ENCODE results near the gene ARNT2.

Gene ARNT2

DNA sequence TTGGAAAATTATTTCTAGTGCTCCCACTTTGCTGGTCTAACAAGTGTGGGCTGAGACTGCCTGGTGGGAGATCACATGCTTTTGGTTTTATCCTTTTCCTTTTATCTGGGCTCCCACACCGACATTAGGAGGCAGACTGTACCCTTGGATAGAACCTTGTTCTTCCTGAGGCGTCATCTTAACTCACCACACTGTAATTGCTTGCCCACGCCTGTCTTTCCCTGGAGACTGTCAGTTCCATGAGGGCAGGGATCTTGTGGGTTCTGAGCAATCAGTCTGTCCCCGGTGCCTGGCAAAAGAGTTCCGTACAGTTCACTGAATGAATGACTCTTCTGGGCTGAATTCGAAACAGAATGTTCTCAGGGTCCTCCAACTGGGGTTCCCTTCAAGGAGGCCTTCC is 166.4 kb downstream of the ARNT2 start:
- TF ChIP-seq ZC3H10 (CRISPR knock-in tag; IDR thresholded peaks at IDR 0.05), result no peak
- TF ChIP-seq ZFP30 (CRISPR knock-in tag; IDR thresholded peaks at IDR 0.05), result no peak
- TF ChIP-seq, protein P1, sequence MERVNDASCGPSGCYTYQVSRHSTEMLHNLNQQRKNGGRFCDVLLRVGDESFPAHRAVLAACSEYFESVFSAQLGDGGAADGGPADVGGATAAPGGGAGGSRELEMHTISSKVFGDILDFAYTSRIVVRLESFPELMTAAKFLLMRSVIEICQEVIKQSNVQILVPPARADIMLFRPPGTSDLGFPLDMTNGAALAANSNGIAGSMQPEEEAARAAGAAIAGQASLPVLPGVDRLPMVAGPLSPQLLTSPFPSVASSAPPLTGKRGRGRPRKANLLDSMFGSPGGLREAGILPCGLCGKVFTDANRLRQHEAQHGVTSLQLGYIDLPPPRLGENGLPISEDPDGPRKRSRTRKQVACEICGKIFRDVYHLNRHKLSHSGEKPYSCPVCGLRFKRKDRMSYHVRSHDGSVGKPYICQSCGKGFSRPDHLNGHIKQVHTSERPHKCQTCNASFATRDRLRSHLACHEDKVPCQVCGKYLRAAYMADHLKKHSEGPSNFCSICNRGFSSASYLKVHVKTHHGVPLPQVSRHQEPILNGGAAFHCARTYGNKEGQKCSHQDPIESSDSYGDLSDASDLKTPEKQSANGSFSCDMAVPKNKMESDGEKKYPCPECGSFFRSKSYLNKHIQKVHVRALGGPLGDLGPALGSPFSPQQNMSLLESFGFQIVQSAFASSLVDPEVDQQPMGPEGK (CRISPR knock-in tag; IDR thresholded peaks at IDR 0.05; ENCODE audit: borderline replicate concordance), result no peak
- no peak for TF ChIP-seq GLIS3 (CRISPR knock-in tag; IDR thresholded peaks at IDR 0.05)
- TF ChIP-seq ARNTL (CRISPR knock-in tag; IDR thresholded peaks at IDR 0.05; ENCODE audit: borderline replicate concordance, low read depth), result no peak
- no peak for ATAC-seq

DNA sequence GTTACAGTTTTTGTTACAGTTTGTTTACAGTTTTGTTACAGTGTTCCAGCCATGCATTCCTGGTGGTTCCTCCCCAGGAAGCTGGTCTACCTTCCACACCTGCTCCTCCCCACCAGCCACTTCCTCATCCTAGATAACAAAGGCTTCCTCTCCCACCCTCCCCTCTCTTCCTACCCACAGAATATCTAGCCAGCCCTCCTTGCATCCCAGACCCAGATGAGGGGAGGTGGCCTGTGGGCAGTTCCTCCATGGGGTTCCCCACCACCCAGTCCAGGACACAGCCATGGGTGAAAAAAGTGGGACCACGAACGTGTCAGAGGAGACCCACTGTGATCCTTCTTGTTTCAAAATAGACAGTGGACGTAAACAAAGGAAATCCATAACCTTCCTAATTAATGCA is 168.2 kb downstream of the ARNT2 start:
- TF ChIP-seq PPARA (CRISPR knock-in tag; IDR thresholded peaks at IDR 0.05; ENCODE audit: borderline replicate concordance) (no peak), TOX (CRISPR knock-in tag; IDR thresholded peaks at IDR 0.05; ENCODE audit: borderline replicate concordance) (no peak), OSR1 (CRISPR knock-in tag; IDR thresholded peaks at IDR 0.05) (no peak), RARB (CRISPR knock-in tag; IDR thresholded peaks at IDR 0.05) (no peak), ESRRG (CRISPR knock-in tag; IDR thresholded peaks at IDR 0.05) (no peak), BACH2 (CRISPR knock-in tag; IDR thresholded peaks at IDR 0.05; ENCODE audit: borderline replicate concordance) (no peak), ZFP3 (CRISPR knock-in tag; IDR thresholded peaks at IDR 0.05) (no peak), ZNF70 (CRISPR knock-in tag; IDR thresholded peaks at IDR 0.05) (no peak), ISL1 (CRISPR knock-in tag; IDR thresholded peaks at IDR 0.05) (no peak), CSDC2 (CRISPR knock-in tag; IDR thresholded peaks at IDR 0.05) (no peak), ZNF8 (CRISPR knock-in tag; IDR thresholded peaks at IDR 0.05) (no peak), GLIS3 (CRISPR knock-in tag; IDR thresholded peaks at IDR 0.05) (no peak), ARNTL (CRISPR knock-in tag; IDR thresholded peaks at IDR 0.05; ENCODE audit: borderline replicate concordance, low read depth) (no peak)
- TF ChIP-seq, protein P1 (CRISPR knock-in tag; IDR thresholded peaks at IDR 0.05; ENCODE audit: borderline replicate concordance), result no peak
- TF ChIP-seq, protein P2, sequence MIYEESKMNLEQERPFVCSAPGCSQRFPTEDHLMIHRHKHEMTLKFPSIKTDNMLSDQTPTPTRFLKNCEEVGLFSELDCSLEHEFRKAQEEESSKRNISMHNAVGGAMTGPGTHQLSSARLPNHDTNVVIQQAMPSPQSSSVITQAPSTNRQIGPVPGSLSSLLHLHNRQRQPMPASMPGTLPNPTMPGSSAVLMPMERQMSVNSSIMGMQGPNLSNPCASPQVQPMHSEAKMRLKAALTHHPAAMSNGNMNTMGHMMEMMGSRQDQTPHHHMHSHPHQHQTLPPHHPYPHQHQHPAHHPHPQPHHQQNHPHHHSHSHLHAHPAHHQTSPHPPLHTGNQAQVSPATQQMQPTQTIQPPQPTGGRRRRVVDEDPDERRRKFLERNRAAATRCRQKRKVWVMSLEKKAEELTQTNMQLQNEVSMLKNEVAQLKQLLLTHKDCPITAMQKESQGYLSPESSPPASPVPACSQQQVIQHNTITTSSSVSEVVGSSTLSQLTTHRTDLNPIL (CRISPR knock-in tag; IDR thresholded peaks at IDR 0.05; ENCODE audit: low read depth), result no peak
- TF ChIP-seq, protein P3, sequence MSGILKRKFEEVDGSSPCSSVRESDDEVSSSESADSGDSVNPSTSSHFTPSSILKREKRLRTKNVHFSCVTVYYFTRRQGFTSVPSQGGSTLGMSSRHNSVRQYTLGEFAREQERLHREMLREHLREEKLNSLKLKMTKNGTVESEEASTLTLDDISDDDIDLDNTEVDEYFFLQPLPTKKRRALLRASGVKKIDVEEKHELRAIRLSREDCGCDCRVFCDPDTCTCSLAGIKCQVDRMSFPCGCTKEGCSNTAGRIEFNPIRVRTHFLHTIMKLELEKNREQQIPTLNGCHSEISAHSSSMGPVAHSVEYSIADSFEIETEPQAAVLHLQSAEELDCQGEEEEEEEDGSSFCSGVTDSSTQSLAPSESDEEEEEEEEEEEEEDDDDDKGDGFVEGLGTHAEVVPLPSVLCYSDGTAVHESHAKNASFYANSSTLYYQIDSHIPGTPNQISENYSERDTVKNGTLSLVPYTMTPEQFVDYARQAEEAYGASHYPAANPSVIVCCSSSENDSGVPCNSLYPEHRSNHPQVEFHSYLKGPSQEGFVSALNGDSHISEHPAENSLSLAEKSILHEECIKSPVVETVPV (CRISPR knock-in tag; IDR thresholded peaks at IDR 0.05), result no peak
- ATAC-seq, result no peak

DNA sequence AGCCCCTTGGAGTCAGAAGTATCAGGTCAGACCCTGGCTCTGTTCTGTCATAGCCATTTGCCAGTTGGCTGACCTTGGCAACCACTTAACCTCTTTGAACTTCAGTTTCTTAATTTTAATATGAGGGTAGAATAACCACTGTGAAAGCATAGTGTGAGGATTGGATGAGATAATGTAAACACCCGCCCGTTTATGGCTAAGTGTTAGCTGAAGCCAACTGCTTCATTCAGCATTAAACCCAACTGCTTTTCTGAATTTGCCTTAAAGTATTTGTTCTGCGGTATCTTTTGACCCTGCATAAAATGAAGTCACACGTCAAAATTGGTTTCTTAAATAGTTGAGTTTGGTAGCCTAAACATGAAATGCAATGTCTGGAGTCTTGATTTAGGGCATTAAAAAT is 169.4 kb downstream of the ARNT2 start:
- ATAC-seq, result no peak
- no peak for TF ChIP-seq TCF4 (CRISPR knock-in tag; IDR thresholded peaks at IDR 0.05; ENCODE audit: borderline replicate concordance)
- TF ChIP-seq, protein P3 (CRISPR knock-in tag; IDR thresholded peaks at IDR 0.05), result no peak
- no peak for TF ChIP-seq ZC3H10 (CRISPR knock-in tag; IDR thresholded peaks at IDR 0.05)
- TF ChIP-seq SNAI2 (CRISPR knock-in tag; IDR thresholded peaks at IDR 0.05), result no peak
- TF ChIP-seq, protein P4, sequence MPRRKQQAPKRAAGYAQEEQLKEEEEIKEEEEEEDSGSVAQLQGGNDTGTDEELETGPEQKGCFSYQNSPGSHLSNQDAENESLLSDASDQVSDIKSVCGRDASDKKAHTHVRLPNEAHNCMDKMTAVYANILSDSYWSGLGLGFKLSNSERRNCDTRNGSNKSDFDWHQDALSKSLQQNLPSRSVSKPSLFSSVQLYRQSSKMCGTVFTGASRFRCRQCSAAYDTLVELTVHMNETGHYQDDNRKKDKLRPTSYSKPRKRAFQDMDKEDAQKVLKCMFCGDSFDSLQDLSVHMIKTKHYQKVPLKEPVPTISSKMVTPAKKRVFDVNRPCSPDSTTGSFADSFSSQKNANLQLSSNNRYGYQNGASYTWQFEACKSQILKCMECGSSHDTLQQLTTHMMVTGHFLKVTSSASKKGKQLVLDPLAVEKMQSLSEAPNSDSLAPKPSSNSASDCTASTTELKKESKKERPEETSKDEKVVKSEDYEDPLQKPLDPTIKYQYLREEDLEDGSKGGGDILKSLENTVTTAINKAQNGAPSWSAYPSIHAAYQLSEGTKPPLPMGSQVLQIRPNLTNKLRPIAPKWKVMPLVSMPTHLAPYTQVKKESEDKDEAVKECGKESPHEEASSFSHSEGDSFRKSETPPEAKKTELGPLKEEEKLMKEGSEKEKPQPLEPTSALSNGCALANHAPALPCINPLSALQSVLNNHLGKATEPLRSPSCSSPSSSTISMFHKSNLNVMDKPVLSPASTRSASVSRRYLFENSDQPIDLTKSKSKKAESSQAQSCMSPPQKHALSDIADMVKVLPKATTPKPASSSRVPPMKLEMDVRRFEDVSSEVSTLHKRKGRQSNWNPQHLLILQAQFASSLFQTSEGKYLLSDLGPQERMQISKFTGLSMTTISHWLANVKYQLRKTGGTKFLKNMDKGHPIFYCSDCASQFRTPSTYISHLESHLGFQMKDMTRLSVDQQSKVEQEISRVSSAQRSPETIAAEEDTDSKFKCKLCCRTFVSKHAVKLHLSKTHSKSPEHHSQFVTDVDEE (CRISPR knock-in tag; IDR thresholded peaks at IDR 0.05), result no peak
- TF ChIP-seq ESRRG (CRISPR knock-in tag; IDR thresholded peaks at IDR 0.05), result no peak
- TF ChIP-seq TOX (CRISPR knock-in tag; IDR thresholded peaks at IDR 0.05; ENCODE audit: borderline replicate concordance), result no peak
- TF ChIP-seq ZNF8 (CRISPR knock-in tag; IDR thresholded peaks at IDR 0.05), result no peak
- no peak for TF ChIP-seq ISL1 (CRISPR knock-in tag; IDR thresholded peaks at IDR 0.05)
- no peak for TF ChIP-seq ARNTL (CRISPR knock-in tag; IDR thresholded peaks at IDR 0.05; ENCODE audit: borderline replicate concordance, low read depth)
- no peak for TF ChIP-seq GLIS3 (CRISPR knock-in tag; IDR thresholded peaks at IDR 0.05)
